Measurements from ENCODE around the gene ELAC1. TPM values are rescaled to one million over a fixed set of nuclear protein-coding genes. Genes with fewer than 3 reads are reported as not detected.

The ELAC1 gene
- total and polyA plus RNA-seq, 2 of the 8 experiments (the other 6 are each of a cell fraction or from before 2014, with no cell fraction given) = 2.3 to 3.4 TPM

- POLR2A ChIA-PET (ENCODE audit: partially characterized antibody) = interaction anchor here (0.6 to 1.5 kb wide), 3 partner anchors 17 to 36 kb away, joined by 3 to 5 read pairs (median 3); partner anchors contain the start of genes ELAC1 and SMAD4
- Histone ChIP-seq H3K4ac (replicated peaks; ENCODE audit: insufficient read length, low read depth, low read length) (no peak overlapping the region), H2BK5ac (ENCODE audit: low read depth, low read length) (no peak overlapping the region), H2BK20ac (ENCODE audit: low read length) (no peak overlapping the region), H3K4me1 (replicated peaks in 1 of 4; ENCODE audit: control insufficient read depth in 3 of 4, insufficient read depth in 4 of 4, low read length in 3 of 4) (peaks cover 0 to 8% (median 5%) of the 10 kb centered on the region in 4 experiments; a peak in 3 of 7 replicates), H3K4me3 (ENCODE audit: extremely low read depth in 1 of 4, insufficient read depth in 2 of 4, low read depth in 3 of 4, low read length in 4 of 4) (no peak overlapping the region), H3K18ac (ENCODE audit: extremely low read depth, low read length) (no peak overlapping the region), H3K4me2 (ENCODE audit: insufficient read depth in 1 of 2, low read depth in 2 of 2, low read length in 2 of 2) (no peak overlapping the region), H3K79me2 (ENCODE audit: control insufficient read depth in 1 of 2, insufficient read depth in 2 of 2, low read length in 2 of 2) (no peaks in the 10 kb centered on the region), H3K9ac (replicated peaks in 1 of 4; ENCODE audit: extremely low read depth in 1 of 4, low read depth in 3 of 4, low read length in 3 of 4) (no peak overlapping the region), H4K5ac (ENCODE audit: insufficient read length, low read depth, low read length) (no peak overlapping the region), H2BK120ac (replicated peaks; ENCODE audit: low read depth, low read length) (no peak overlapping the region), H4K91ac (replicated peaks; ENCODE audit: insufficient read length, low read length) (no peak overlapping the region), H3K23ac (ENCODE audit: insufficient read length) (no peak overlapping the region), H3K9me3 (ENCODE audit: insufficient read depth in 2 of 2, low read depth in 1 of 2, low read length in 1 of 2) (no peaks in the 10 kb centered on the region; a peak in 1 of 4 replicates), H2AFZ (ENCODE audit: low read length) (no peak overlapping the region), H3K23me2 (ENCODE audit: low read depth, low read length) (no peaks in the 10 kb centered on the region), H3K56ac (replicated peaks; ENCODE audit: insufficient read length, low read depth, low read length) (no peak overlapping the region), H2AK5ac (ENCODE audit: low read depth, low read length) (no peak overlapping the region), H3K27ac (ENCODE audit: low read depth, low read length) (no peak overlapping the region), H3K36me3 (ENCODE audit: control insufficient read depth in 2 of 4, insufficient read depth in 4 of 4, low read length in 3 of 4) (no peaks in the 10 kb centered on the region), H2BK15ac (ENCODE audit: low read length) (no peak overlapping the region), H3K14ac (ENCODE audit: insufficient read length) (no peak overlapping the region), H3K79me1 (ENCODE audit: low read depth, low read length) (no peaks in the 10 kb centered on the region), H4K20me1 (replicated peaks in 1 of 2; ENCODE audit: control insufficient read depth in 1 of 2, insufficient read depth in 2 of 2, low read length in 2 of 2) (no peaks in the 10 kb centered on the region), H3K27me3 (replicated peaks in 1 of 4; ENCODE audit: control insufficient read depth in 3 of 4, extremely low read depth in 1 of 4, insufficient read depth in 3 of 4, low read length in 3 of 4) (no peaks in the 10 kb centered on the region), H2BK12ac (ENCODE audit: low read depth, low read length) (no peak overlapping the region), H4K8ac (ENCODE audit: extremely low read depth, insufficient read depth, low read length) (no peak overlapping the region)
- FAIRE-seq (no peak), DNase-seq (ENCODE audit: low read depth in 1 of 2, low spot score in 2 of 2) (no peak)
- CTCF ChIA-PET (ENCODE audit: partially characterized antibody) = interaction anchor here (0.6 to 1.4 kb wide), 3 partner anchors 10 to 130 kb away, joined by 3 read pairs; no protein-coding TSS in a partner anchor
- 89% methylated on average over 2 of the region's 2 CpGs; no CpG with 5 or more reads in 1 of the 2 experiments for WGBS, 2 experiments (ENCODE audit: extremely low coverage in 1 of 2, insufficient coverage in 1 of 2, insufficient read length in 1 of 2, insufficient replicate concordance in 2 of 2, low coverage in 1 of 2, low lambda C conversion rate in 2 of 2, missing lambda C conversion rate in 1 of 2)
- no peak for TF ChIP-seq SIX5 (IDR thresholded peaks at IDR 0.05; ENCODE audit: low read depth, low read length)
- no peak for TF ChIP-seq RNF2 (IDR thresholded peaks at IDR 0.05; ENCODE audit: borderline replicate concordance, low read depth, low read length, missing control alignments, poor library complexity, severe bottlenecking)
- TF ChIP-seq RBBP5 (IDR thresholded peaks at IDR 0.05; ENCODE audit: borderline replicate concordance, low read depth, low read length) = no peak
- no peak for TF ChIP-seq YY1 (IDR thresholded peaks at IDR 0.05; ENCODE audit: low read depth, low read length)
- TF ChIP-seq RFX5 (IDR thresholded peaks at IDR 0.05; ENCODE audit: borderline replicate concordance, low read depth, low read length) = no peak
- no peak for TF ChIP-seq CBX8 (IDR thresholded peaks at IDR 0.05; ENCODE audit: borderline replicate concordance, low read depth, low read length)
- TF ChIP-seq TCF12 (IDR thresholded peaks at IDR 0.05; ENCODE audit: low read depth, low read length) = no peak
- no peak for TF ChIP-seq SUZ12 (IDR thresholded peaks at IDR 0.05; ENCODE audit: low read length)
- no peak for TF ChIP-seq CHD2 (IDR thresholded peaks at IDR 0.05; ENCODE audit: low read length)
- no peak for TF ChIP-seq CEBPB (IDR thresholded peaks at IDR 0.05; ENCODE audit: low read depth, low read length)
- TF ChIP-seq FOSL1 (IDR thresholded peaks at IDR 0.05; ENCODE audit: insufficient read depth, low read depth, low read length) = no peak
- TF ChIP-seq, protein P1, sequence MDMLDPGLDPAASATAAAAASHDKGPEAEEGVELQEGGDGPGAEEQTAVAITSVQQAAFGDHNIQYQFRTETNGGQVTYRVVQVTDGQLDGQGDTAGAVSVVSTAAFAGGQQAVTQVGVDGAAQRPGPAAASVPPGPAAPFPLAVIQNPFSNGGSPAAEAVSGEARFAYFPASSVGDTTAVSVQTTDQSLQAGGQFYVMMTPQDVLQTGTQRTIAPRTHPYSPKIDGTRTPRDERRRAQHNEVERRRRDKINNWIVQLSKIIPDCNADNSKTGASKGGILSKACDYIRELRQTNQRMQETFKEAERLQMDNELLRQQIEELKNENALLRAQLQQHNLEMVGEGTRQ (IDR thresholded peaks at IDR 0.05; ENCODE audit: low read length) = no peak
- no peak for TF ChIP-seq SP1 (IDR thresholded peaks at IDR 0.05; ENCODE audit: low read depth, low read length)
Observed at GRCh38 chr18:50994031-50994430, 26.2 kb downstream of the ELAC1 start.

All from H1 (cell line).